Middle frontal gyrus (tissue), 1 donor: ENCODE data around the gene WNT3A.

Source experiments
- DNase-seq: peaks from one replicate; pipeline ENCODE4 v3.0.0-alpha.2; 2015; ENCODE audit warnings: low spot score; ENCODE audit errors: extremely low spot score

The WNT3A gene

GRCh38 chr1:228100822-228101613 is 94.2 kb downstream of the WNT3A start:
- no peak for DNase-seq

DNA sequence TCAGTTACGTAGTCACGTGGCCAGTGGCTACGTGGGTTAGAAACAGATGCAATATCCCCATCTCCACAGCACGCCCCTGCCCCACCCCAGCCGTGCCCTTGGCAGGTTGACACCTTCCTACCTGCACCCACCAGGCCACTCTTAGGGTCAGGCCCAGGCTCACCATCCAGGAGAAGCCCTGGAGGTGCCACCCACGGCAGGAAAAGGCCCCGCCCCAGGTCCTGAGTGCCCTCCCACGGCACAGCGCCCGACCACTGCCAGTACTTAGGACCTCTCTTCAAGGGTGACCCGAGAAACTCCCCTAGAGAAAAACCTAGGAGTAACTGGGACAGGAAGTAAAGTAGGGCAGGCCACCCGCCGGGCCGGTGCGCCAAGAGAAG is 94.8 kb downstream of the WNT3A start:
- no peak for DNase-seq

DNA sequence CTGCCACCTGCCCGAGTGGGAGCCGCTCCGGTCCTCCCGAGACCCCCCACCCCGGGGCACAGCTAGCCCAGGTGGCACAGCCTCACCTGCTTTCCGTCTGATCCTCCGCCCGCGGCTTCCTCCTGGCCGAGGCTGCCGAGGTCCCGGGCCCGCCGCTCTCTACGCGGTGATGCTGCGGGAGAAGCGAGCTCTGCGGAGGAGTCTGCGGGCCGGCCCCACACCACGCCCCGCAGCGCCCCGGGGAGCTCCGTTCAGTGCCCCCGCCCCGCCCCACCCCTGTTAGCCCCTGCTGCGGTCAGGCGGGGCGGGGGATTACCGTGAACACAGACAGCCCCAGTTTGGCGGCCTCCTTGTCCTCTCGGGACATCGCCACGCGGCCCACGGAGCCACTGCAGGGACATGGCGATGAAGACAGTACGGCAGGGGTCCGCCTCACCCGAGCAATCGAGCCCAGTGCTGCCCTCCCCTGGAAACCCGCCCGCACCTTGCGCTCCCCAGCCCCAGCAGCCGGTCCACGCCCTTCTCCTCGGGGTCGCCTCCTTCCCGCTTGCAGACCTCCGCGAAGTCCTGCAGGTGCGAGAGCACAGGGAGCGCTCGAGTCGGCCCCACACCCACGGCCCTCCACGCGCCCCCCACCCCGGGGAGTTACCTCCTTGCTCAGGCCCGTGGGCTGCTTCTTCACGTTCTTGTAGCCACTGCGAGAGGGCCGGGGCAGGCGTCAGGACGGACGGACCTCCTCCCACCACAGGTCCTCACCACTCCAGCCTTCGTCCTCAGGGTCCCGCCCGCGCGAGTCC is 95.4 kb downstream of the WNT3A start:
- no peak for DNase-seq

DNA sequence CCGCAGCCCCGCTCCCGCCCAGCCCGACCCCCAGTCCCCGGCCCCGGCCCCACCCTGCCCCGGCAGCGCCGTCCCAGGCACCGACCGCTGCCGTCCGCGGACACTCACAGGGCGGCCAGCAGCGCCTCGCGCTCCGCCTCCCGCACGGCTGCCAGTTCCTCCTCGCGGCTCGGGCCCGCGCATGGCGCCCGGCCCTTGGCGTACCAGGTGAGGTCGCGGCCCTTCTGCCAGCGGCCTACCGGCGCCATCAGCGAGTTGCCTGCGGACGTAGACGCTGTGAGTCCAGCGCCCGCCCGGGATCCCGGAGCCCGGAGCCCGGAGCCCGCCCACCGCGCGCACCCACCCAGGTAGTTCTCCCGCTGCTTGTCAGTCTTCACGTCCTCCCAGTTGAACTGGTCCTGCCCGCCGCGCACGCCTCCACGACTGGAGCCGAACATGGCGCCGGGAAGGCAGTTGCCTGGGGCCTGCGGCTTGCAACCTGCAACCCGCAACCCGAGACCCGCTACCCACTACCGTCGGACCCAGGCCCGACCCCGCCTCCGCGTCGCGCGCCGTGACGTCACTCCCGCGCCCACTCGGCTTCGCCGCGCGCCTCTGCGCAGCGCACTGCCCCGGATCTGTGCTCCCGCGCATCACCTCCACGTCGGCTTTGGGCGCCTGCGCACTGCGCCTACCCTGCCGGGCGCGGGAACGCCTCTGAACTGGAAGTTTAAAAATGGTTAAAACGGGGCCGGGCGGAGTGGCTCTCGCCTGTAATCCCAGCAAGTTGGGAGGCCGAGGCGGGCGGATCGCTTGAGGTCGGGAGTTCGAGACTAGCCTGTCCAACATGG is 96.2 kb downstream of the WNT3A start, which contains the start of gene C1orf35:
C1orf35 (minus strand) TSS at position 535 of the 830 bp plus-strand sequence; CDS start at position 437, 98 bp downstream.
- peak; percentile 76 for DNase-seq

- DNase-seq: no peak
Observed at GRCh38 chr1:228104526-228105269, 97.9 kb downstream of the WNT3A start.

DNA sequence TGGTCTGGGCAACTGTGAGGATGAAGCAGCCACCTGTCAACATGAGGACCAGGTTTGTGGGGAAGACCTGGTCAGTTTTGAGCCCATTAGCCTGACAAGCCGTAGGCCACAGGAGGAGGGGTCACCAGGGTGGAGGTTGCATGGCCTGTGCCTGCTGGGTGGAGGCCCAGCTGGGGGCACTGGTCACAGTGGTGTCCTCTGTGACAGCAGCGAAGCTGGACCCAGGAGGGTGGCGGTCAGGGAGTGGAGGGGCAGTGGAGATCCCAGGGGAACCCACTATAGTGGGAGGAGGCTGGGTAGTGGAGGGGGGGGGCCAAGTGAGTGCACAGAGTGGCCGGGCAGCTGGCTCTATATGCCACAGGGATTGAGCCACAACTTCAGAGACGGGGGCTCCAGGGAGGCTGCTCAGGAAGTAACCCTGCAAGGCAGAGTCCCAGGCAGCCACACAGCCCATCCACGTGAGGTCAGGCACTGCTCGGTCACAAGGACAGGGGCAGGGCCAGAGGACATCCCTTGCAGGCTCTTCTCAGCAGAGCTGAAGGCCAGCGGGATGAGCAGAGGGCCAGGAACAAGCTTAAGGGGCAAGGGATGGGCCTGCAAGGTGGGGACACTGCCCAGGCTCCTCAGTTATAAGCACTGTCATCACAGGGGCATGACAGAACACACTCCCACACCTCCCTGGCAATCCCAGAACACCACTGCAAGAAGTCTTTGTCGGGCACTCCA is 98.6 kb downstream of the WNT3A start:
- no peak for DNase-seq

- no peak for DNase-seq
Observed at GRCh38 chr1:228105996-228106799, 99.4 kb downstream of the WNT3A start.

DNA sequence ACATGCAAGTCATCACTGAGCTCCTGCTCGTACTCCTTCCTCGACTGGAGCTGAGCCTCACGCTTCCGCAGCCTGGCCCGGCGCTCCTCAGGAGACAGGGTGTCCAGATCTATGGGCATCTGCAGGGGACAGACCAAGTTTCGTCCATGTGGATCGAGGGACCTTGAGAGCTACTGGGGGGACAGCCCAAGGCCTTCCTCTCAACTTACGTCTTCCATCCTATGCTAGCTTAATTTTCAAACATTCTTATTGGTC is 99.9 kb downstream of the WNT3A start:
- no peak for DNase-seq

DNA sequence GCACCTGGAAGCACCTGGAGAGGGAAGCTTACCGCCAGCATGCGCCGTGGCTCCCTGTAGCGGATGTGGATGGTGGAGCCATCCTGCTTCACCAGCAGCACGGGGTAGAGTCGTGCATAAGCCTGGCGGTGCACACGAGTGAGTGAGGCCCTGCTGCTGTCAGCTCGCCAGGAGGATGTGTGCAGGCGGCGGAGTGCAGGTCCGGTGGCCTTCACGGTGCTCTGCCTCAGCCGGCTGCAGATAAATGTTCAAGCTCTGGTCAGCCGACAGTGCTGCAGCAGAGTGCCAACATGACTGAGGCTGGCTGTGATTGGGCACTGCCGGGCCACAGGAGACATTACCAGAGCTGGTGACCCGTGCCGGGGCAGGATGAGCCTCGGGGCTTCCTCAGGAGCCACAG is 100.8 kb downstream of the WNT3A start:
- DNase-seq: no peak

DNA sequence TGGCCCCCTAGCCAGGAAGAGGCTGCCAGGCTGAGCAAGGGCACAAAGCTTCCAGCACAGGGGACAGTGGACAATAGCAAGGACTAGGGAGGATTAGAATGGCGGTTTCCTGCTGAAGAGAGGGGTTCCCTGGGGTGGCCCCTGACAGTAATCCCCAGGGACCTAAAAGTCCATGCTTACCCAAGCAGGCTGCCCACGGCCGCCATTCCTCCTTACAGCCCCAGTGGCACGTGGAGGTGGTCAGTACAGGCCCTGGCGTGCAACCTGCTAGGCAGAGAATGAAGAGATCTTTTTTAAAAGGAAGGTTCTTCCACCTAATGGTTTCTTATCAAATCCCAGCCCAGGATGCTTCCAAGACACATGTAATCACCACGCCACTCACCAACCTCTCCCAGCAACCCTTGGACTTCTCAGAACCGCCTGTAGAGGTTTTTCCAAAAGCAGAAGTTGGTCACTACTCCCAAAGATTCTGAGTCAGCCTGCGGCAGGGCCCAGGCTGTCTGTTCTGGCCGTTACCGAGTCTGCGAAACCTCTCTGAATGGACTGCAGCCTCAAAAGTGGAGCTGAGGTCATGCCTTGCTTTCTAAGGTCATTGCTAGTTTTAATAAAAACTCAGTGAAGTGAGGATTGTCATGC is 101.4 kb downstream of the WNT3A start:
- no peak for DNase-seq

DNA sequence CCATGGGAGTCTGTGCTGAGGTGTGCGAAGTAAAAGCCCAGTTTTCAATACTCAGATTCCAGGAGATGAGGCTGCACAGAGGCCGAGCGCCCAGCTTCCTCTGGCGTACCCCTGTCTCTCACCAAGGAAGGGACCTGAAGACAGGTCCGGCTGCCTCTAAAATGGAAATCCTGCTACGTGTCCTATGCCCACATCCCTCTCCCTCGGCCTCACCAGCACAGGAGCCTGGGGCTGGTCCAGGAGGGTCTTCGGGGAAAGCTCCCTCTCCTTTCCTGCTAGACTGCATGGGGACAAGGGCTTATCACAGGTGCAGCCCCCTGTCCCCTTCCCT is 101.9 kb downstream of the WNT3A start:
- no peak for DNase-seq

DNA sequence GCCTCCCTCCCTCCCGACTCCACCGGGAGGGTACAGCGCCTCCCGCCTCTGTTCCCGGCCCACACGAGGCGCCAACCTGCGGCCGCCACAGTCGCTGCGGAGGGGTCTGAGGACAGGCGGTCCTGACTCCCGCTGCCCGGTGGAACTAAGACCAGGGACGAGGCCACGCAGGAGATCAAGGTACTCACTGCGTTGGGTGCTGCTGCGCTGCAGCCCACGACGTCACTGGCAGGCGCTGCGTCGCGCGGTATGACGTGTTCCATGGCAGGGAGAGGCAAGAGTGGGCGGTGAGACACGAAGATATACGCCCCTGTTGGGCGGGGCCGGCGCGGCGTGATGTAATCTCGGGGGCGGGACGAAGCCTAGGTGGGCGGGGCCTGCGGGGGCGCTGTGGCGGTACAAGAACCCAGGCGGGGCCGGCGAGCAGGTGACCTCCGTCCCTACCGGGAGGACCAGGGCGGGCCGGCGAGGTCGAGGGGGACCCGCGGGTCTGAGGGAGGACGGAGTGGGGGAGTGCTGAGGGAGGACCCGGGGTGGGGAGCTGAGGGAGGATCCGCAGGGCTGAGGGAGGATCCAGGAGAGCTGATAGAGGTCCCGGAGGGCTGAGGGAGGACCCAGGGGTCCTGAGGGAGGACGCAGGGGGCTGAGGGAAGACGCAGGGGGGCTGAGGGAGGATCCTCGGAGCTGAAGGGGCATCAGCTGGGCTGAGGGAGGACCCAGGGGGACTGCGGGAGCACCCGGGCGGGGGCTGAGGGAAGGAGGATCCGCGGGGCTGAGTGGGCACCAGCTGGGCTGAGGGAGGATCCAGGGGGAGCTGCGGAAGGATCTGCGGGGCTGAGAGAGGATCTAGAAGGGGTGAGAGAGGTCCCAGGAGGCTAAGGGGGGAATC is 102.5 kb downstream of the WNT3A start, which contains the start of gene MRPL55:
MRPL55 (minus strand) TSS at position 227 of the 889 bp plus-strand sequence. CDS start 1,039 bp downstream, outside the sequence.
- DNase-seq: peak; percentile 98

GRCh38 chr1:228109962-228110488 is 103.2 kb downstream of the WNT3A start:
- DNase-seq: no peak

GRCh38 chr1:228110556-228110955 is 103.8 kb downstream of the WNT3A start:
- DNase-seq: no peak
